H9 (cell line): Measurements from ENCODE around the gene PRRC2B. TPM values are rescaled to one million over a fixed set of nuclear protein-coding genes. Genes with fewer than 3 reads are reported as not detected.

Experiments used
- DNase-seq: peaks from one replicate; pipeline ENCODE4 v3.0.0-alpha.2; 2017
- H2AFZ ChIP-seq: one replicate; pipeline ENCODE4 v1.6.1; 2013; ENCODE audit warnings: mild to moderate bottlenecking, low read length, control low read depth, moderate library complexity
- H2AK5ac ChIP-seq: 2 replicates; pipeline ENCODE4 v1.6.1; 2013; ENCODE audit warnings: low read length, control low read depth, mixed read lengths; ENCODE audit not compliant: insufficient read length
- H2BK120ac ChIP-seq: one replicate; pipeline ENCODE4 v1.6.1; 2013; ENCODE audit warnings: low read depth, mild to moderate bottlenecking, low read length, control low read depth, inconsistent platforms; ENCODE audit not compliant: poor library complexity, severe bottlenecking
- H2BK12ac ChIP-seq: 2 replicates; pipeline ENCODE4 v1.6.1; 2013; ENCODE audit warnings: low read length, control low read depth, mixed read lengths, low read depth; ENCODE audit not compliant: insufficient read length
- H2BK15ac ChIP-seq: 2 replicates; pipeline ENCODE4 v1.6.1; 2013; ENCODE audit warnings: low read depth, low read length, control low read depth
- H2BK20ac ChIP-seq: one replicate; pipeline ENCODE4 v1.6.1; 2013; ENCODE audit warnings: low read depth, mild to moderate bottlenecking, low read length, control low read depth, inconsistent platforms; ENCODE audit not compliant: poor library complexity, severe bottlenecking
- H2BK5ac ChIP-seq: 2 replicates; pipeline ENCODE4 v1.6.1; 2013; ENCODE audit warnings: low read length, control low read depth, mixed read lengths; ENCODE audit not compliant: insufficient read length
- H3K14ac ChIP-seq: 2 replicates; pipeline ENCODE4 v1.6.1; 2013; ENCODE audit warnings: low read length, control low read depth; ENCODE audit not compliant: insufficient read depth
- H3K18ac ChIP-seq: 2 replicates; pipeline ENCODE4 v1.6.1; 2013; ENCODE audit warnings: low read depth, mild to moderate bottlenecking, mixed read lengths, low read length, control low read depth; ENCODE audit not compliant: insufficient read length
- H3K23ac ChIP-seq: 2 replicates; pipeline ENCODE4 v1.6.1; 2013; ENCODE audit warnings: low read length, control low read depth, mixed read lengths, low read depth; ENCODE audit not compliant: insufficient read length
- H3K23me2 ChIP-seq: 2 replicates; pipeline ENCODE4 v1.6.1; 2013; ENCODE audit warnings: low read depth, mild to moderate bottlenecking, mixed read lengths, low read length, control low read depth; ENCODE audit not compliant: insufficient read length, poor library complexity, severe bottlenecking
- H3K27ac ChIP-seq: 2 replicates; pipeline ENCODE4 v1.5.1; 2013; ENCODE audit warnings: low read length, control low read depth, mixed read lengths, low read depth; ENCODE audit not compliant: insufficient read length
- H3K27me3 ChIP-seq: 2 replicates; pipeline ENCODE4 v1.6.1; 2013; ENCODE audit warnings: low read length, control low read depth, inconsistent platforms; ENCODE audit not compliant: insufficient read depth
- H3K4ac ChIP-seq: 2 replicates; pipeline ENCODE4 v1.6.1; 2013; ENCODE audit warnings: low read depth, mild to moderate bottlenecking, control low read depth, inconsistent platforms, low read length, moderate library complexity
- H3K4me1 ChIP-seq: 2 replicates; pipeline ENCODE4 v1.6.1; 2013; ENCODE audit warnings: low read length, control low read depth, inconsistent platforms; ENCODE audit not compliant: insufficient read depth
- H3K4me2 ChIP-seq: 2 replicates; pipeline ENCODE4 v1.6.1; 2013; ENCODE audit warnings: low read length, control low read depth, mixed read lengths; ENCODE audit not compliant: insufficient read length, insufficient read depth
- H3K56ac ChIP-seq: 2 replicates; pipeline ENCODE4 v1.6.1; 2013; ENCODE audit warnings: low read depth, mild to moderate bottlenecking, mixed read lengths, low read length, control low read depth; ENCODE audit not compliant: insufficient read length
- H3K79me1 ChIP-seq: 2 replicates; pipeline ENCODE4 v1.6.1; 2013; ENCODE audit warnings: low read depth, mild to moderate bottlenecking, moderate library complexity, low read length, control low read depth, inconsistent platforms; ENCODE audit not compliant: insufficient read depth, poor library complexity, severe bottlenecking
- H3K79me2 ChIP-seq: 2 replicates; pipeline ENCODE4 v1.6.1; 2013; ENCODE audit warnings: low read length, control low read depth, inconsistent platforms; ENCODE audit not compliant: insufficient read depth
- H3K9ac ChIP-seq: 2 replicates; pipeline ENCODE4 v1.6.1; 2013; ENCODE audit warnings: low read length, control low read depth, mixed read lengths; ENCODE audit not compliant: insufficient read length; ENCODE audit errors: extremely low read depth
- H3K9me3 ChIP-seq: one replicate; pipeline ENCODE4 v1.6.1; 2013; ENCODE audit warnings: low read depth, low read length, inconsistent platforms; ENCODE audit not compliant: control insufficient read depth
- H3T11ph ChIP-seq: one replicate; pipeline ENCODE4 v1.6.1; 2013; ENCODE audit warnings: mild to moderate bottlenecking, low read length, control low read depth, inconsistent platforms
- H4K20me1 ChIP-seq: one replicate; pipeline ENCODE4 v1.6.1; 2013; ENCODE audit not compliant: control insufficient read depth, insufficient read length, insufficient read depth
- H4K5ac ChIP-seq: 2 replicates; pipeline ENCODE4 v1.6.1; 2013; ENCODE audit warnings: low read depth, mild to moderate bottlenecking, mixed read lengths, low read length, control low read depth; ENCODE audit not compliant: insufficient read length
- H4K8ac ChIP-seq: replicated peaks from 2 replicates; pipeline ENCODE4 v1.6.1; 2013; ENCODE audit warnings: low read length, control low read depth, mixed read lengths, low read depth; ENCODE audit not compliant: insufficient read length
- H4K91ac ChIP-seq: 2 replicates; pipeline ENCODE4 v1.6.1; 2013; ENCODE audit warnings: low read depth, mild to moderate bottlenecking, moderate library complexity, mixed read lengths, low read length, control low read depth; ENCODE audit not compliant: insufficient read length
- H3K27ac Mint-ChIP-seq, 3 experiments: 2 replicates in 2 of 3; 3 replicates in 1 of 3; pipeline ENCODE4 v1.8.0; 2020 to 2021; ENCODE audit warnings: mixed read lengths in 3 of 3, mild to moderate bottlenecking in 1 of 3, moderate library complexity in 1 of 3
- H3K27me3 Mint-ChIP-seq: 2 replicates; pipeline ENCODE4 v1.8.0; 2021; ENCODE audit warnings: low read depth, mild to moderate bottlenecking, moderate library complexity, mixed read lengths
- H3K36me3 Mint-ChIP-seq, 3 experiments: 2 replicates in 2 of 3; 3 replicates in 1 of 3; pipeline ENCODE4 v1.8.0; 2020 to 2021; ENCODE audit warnings: low read depth in 3 of 3, mixed read lengths in 3 of 3; ENCODE audit not compliant: insufficient read depth in 1 of 3
- H3K4me1 Mint-ChIP-seq, 2 experiments: 2 replicates each; pipeline ENCODE4 v1.8.0; 2020; ENCODE audit warnings: mixed read lengths in 2 of 2
- H3K4me3 Mint-ChIP-seq, 2 experiments: 2 replicates in 1 of 2; 3 replicates in 1 of 2; pipeline ENCODE4 v1.8.0; 2020 to 2021; ENCODE audit warnings: mild to moderate bottlenecking in 2 of 2, mixed read lengths in 2 of 2, moderate library complexity in 1 of 2
- H3K9me3 Mint-ChIP-seq, 2 experiments: 2 replicates in 1 of 2; 3 replicates in 1 of 2; pipeline ENCODE4 v1.8.0; 2020; ENCODE audit warnings: mild to moderate bottlenecking in 2 of 2, mixed read lengths in 2 of 2, moderate library complexity in 1 of 2
- WGBS: extraction: QIAGEN DNeasy Blood & Tissue Kit; methylation state at CpG from one replicate; pipeline ENCODE4 v1.1.7; 2013; ENCODE audit warnings: missing lambda C conversion rate, low lambda C conversion rate, mixed read lengths; ENCODE audit not compliant: insufficient read length; ENCODE audit errors: extremely low coverage; 5-methylcytosine and 5-hydroxymethylcytosine counted together
- total RNA-seq: library from RNA; stranded (reverse); gene quantifications from 2 replicates; pipeline ENCODE4 v1.2.1, GENCODE V29; 2021
- TF ChIP-seq, protein P1 (sequence below): fragments of 200-600 bp; sonication (generic); conservative IDR thresholded peaks from 3 replicates; pipeline ENCODE4 v1.8.0; 2021; ENCODE audit warnings: antibody characterized with exemption, mild to moderate bottlenecking

PRRC2B gene
- total RNA-seq, 1 experiment from 2014 or later: 251 TPM

DNA sequence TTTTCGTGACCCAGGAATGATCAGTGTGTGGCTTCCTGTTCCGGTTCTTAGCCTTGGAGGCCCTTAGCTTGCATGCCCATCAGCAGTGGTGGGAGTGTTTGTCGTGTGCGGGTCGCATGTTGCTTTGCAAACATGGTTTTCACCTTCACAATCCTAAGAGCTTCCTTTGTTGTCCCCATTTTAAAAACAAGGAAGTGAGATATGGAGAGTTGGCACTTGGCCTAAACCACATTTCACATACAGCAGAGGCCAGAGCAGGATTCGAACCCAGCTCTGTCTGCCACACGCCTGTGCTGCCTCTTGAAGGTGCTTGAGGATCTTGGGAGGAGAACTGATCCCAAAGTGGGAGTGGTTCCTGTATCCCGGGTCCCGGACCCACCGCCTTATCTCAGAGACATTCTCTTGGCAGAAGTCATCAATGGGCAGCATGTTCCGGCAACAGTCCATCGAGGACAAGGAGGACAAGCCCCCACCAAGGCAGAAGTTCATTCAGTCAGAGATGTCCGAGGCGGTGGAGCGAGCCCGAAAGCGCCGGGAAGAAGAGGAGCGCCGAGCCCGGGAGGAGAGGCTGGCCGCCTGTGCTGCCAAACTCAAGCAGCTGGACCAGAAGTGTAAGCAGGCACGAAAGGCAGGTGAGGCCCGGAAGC lies 70.6 kb downstream of the PRRC2B start:
- Mint-ChIP-seq H3K36me3 (peaks cover 68 to 91% (median 88%) of the 10 kb centered on the region in 3 experiments; a peak in 6 of 7 replicates), H3K4me3 (no peak overlapping the region), H3K4me1 (no peaks in the 10 kb centered on the region), H3K27me3 (no peaks in the 10 kb centered on the region), H3K9me3 (no peaks in the 10 kb centered on the region), H3K27ac (0 out of 7 replicates have a peak overlapping the region, but pooled peaks of 1 of the 3 experiments have one; percentile 63)
- H2BK12ac ChIP-seq: no peak overlapping the region
- no peak overlapping the region for H4K8ac ChIP-seq
- no peak overlapping the region for H2BK120ac ChIP-seq
- no peaks in the 10 kb centered on the region for H3K79me1 ChIP-seq
- no peak overlapping the region for H3K14ac ChIP-seq
- no peak overlapping the region for H3T11ph ChIP-seq
- no peak overlapping the region for H3K56ac ChIP-seq
- H4K5ac ChIP-seq: no peak overlapping the region
- no peak overlapping the region for H2BK15ac ChIP-seq
- H3K9ac ChIP-seq: no peak overlapping the region
- H2BK5ac ChIP-seq: no peak overlapping the region
- TF ChIP-seq, protein P1, sequence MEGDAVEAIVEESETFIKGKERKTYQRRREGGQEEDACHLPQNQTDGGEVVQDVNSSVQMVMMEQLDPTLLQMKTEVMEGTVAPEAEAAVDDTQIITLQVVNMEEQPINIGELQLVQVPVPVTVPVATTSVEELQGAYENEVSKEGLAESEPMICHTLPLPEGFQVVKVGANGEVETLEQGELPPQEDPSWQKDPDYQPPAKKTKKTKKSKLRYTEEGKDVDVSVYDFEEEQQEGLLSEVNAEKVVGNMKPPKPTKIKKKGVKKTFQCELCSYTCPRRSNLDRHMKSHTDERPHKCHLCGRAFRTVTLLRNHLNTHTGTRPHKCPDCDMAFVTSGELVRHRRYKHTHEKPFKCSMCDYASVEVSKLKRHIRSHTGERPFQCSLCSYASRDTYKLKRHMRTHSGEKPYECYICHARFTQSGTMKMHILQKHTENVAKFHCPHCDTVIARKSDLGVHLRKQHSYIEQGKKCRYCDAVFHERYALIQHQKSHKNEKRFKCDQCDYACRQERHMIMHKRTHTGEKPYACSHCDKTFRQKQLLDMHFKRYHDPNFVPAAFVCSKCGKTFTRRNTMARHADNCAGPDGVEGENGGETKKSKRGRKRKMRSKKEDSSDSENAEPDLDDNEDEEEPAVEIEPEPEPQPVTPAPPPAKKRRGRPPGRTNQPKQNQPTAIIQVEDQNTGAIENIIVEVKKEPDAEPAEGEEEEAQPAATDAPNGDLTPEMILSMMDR: no peak
- no peaks in the 10 kb centered on the region for H3K79me2 ChIP-seq
- H4K20me1 ChIP-seq: no peaks in the 10 kb centered on the region
- H3K9me3 ChIP-seq: no peaks in the 10 kb centered on the region
- no peak overlapping the region for H3K23ac ChIP-seq
- H2AFZ ChIP-seq: no peak overlapping the region
- no peak overlapping the region for H3K18ac ChIP-seq
- no peaks in the 10 kb centered on the region for H3K23me2 ChIP-seq
- no peak for DNase-seq
- H3K4me1 ChIP-seq: no peaks in the 10 kb centered on the region
- H3K4ac ChIP-seq: no peak overlapping the region
- no CpG with 5 or more reads among the region's 24 CpGs for WGBS
- H2BK20ac ChIP-seq: no peak overlapping the region
- H3K27me3 ChIP-seq: no peaks in the 10 kb centered on the region
- H3K27ac ChIP-seq: no peak overlapping the region
- no peak overlapping the region for H4K91ac ChIP-seq
- H2AK5ac ChIP-seq: no peak overlapping the region
- no peak overlapping the region for H3K4me2 ChIP-seq
